NCI-H748 (cell line): ENCODE data around the gene GJA8.
"Not testable (repeated sequence)": the region's sequence is repeated elsewhere in the genome, so short reads cannot be mapped to it uniquely, and the experiment has no call there.

ENCODE experiments used
- DNase-seq: peaks from one replicate; lab custom pipeline; 2025; ENCODE audit not compliant: unreplicated experiment; lab: John Stamatoyannopoulos, UW

The GJA8 gene

DNA sequence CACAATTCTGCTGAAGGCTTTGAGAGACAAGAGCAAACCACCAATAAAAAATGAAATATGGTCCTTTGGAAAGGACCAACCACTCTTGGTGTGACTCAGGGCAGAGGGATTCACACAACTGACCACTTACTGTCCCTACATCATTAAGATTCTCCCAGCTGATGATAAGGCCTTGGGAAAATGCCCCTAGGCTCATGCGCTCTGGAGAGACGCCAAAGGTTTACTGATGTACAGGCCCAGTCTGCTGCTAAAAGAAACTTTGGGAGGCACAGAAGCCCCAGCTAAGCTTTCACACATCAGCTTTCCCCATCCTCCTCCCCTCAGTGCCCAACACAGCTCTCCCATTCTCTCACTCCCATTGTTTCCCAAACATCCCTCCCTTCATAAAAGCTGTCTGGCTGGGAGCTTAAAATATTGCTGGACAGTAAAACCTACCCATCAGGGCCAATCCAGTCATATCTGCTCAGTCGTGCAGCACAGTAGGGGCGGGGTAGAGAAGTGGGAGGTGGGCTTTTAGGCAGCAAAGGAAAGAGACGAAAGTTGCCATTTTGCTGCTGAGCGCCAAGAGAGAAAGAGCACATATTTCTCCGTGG, at the start of gene GJA8:
Gene GJA8 (plus strand): TSS at position 543 of the 593 bp plus-strand sequence. CDS start 5,161 bp downstream, outside the sequence.
- no peak for DNase-seq

DNA sequence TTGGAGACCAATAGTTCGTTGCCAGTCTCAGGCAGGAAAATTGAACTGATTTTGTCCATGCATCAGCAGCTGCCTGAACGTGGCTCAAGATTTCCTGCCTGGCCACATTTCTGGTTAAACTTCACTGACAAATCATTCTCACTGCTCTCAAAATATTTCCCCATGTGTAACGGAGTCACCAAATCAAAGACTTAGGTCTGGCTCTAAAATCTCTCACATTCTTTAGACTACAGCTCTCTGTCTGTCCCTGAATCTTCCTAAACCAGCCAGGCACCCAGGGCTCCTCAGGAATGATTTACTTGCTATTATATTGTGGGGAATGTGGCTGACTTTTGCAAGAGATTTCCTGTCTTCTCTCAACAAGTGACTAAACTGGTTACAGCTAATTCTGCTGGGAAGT, 49.2 kb upstream of the GJA8 start:
- DNase-seq = no peak

DNA sequence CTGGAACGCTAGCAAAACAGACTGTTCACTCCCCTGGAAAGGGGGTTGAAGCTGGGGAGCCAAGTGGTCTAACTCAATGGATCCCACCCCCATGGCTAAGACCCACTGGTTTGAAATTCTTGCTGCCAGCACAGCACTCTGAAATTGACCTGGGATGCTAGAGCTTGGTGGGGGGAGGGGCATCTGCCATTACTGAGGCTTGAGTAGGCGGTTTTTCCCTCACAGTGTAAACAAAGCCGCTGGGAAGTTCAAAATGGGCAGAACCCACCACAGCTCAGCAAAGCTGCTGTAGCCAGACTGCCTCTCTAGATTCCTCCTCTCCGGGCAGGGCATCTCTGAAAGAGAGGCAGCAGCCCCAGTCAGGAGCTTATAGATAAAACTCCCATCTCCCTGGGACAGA, 47.6 kb upstream of the GJA8 start:
- DNase-seq = not testable (repeated sequence)

DNA sequence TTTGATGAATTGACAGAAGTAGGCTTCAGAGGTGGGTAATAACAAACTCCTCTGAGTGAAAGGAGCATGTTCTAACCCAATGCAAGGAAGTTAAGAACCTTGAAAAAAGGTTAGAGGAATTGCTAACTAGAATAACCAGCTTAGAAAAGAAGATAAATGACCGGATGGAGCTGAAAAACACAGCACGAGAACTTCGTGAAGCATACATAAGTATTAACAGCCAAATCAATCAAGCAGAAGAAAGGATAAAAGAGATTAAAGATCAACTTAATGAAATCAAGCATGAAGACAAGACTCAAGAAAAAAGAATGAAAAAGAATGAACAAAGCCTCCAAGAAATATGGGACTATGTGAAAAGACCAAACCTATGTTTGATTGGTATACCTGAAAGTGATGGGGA, 46.6 kb upstream of the GJA8 start:
- DNase-seq = not testable (repeated sequence)

DNA sequence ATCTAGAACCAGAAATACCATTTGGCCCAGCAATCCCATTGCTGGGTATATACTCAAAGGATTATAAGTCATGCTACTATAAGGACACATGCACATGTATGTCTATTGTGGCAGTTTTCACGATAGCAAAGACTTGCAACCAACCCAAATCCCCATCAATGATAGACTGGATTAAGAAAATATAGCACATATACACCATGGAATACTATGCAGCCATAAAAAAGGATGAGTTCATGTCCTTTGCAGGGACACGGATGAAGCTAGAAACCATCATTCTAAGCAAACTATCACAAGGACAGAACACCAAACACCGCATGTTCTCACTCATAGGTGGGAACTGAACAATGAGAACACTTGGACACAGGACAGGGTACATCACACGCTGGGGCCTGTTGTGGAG, 35.4 kb upstream of the GJA8 start:
- not testable (repeated sequence) for DNase-seq

DNA sequence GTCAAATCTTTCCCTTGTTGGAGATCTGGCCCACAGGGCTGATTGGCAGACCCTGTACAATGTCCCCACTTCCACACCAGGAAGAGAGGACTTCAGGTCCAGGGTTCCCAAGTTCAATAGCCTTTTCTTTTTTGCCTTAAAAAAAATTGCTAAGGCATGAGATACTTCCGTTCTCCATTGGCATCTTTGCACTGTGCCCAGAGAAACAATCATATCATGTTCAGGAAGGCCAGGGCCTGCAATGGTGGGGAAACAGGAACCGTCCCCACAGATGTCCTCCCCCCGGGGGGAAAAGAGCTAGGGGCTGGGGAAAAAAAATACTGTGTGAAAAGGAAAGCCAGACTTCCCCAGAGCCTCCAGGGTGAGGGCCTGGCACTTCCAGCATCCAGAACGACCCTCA, 24.6 kb upstream of the GJA8 start:
- no peak for DNase-seq

DNA sequence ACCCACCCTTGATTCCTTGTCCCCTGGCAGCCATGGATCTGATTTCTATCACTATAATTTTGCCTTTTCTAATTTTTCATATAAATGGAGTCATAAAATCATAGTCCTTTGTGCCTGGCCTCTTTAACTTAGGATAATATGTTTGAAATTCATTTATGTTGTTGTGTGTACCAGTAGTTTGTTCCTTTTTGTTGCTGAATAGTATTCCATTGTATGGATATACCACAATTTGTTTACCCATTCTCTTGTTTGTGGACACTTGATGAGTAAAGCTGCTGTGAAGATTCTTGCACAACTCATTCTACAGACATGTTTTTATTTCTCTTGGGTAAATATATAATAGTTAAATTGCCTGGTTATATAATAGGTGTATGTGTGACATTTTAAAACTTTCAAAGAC, 22.7 kb upstream of the GJA8 start:
- DNase-seq = no peak

DNA sequence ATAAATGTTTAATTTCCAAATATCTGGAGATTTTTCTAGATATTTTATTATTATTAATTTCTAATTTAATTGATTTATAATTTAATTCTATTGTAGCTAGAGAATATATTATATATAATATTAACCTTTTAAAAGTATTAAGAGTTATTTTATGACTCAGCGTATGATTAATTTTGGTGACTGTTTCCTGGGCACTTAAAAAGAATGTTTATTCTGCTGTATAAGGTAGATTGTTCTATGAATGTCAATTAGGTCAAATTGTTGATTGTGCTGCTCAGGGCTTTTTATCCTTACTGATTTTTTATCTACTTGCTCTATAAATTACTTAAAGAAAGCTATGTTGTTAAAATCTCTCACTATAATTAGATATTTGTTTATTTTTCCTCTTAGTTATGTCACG, 20.1 kb upstream of the GJA8 start:
- DNase-seq = no peak

DNA sequence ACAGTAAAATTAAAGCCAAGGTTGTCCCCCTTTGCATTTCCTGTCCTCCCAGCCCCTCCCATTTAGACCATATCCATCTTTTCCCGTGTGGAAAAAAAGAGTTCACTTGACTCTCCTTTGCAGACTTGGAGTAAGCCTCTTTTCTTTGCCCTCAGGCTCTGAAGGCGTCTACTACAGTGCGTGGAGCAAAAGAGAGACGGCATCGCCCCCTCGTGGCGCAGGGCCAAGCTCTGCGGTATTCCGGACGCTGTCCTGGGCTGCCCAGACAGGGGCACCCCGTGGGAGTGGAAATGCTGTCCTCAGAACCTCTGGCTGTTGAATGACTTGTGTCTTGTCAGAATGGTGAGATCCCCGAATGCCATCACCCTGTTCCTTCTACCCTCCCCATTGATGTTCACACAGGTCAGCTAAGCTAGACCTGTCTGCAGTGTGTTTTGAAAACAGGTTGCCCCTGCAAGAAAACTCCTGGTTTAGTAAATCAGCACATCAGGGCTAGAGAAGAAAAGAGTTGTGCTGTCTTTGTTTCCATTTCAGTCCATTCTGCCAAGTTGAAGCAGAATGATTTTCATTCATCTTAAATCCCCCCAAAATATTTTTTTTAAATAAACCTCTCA, 12.3 kb upstream of the GJA8 start:
- DNase-seq = peak; percentile 75

DNA sequence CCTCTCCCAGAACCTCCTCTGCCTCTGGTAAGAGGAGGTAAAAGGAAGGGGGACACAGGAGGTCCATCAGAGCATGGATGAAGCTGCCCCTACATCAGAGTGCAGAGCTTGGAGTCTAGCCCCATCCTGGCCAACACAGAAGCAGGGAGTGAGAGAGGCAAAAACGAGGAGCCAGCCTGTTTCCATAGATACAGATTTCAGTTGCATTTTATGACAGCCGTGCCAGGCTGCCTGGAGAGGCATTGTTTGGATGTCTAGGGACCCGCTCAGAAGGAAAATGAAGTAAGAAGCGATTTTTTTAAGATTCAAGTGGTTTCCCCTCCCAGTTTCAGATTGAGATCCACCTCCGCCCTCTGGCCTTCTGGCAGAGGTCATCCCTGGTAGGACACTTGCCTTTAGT, 11.5 kb upstream of the GJA8 start:
- DNase-seq = peak; percentile 25

DNA sequence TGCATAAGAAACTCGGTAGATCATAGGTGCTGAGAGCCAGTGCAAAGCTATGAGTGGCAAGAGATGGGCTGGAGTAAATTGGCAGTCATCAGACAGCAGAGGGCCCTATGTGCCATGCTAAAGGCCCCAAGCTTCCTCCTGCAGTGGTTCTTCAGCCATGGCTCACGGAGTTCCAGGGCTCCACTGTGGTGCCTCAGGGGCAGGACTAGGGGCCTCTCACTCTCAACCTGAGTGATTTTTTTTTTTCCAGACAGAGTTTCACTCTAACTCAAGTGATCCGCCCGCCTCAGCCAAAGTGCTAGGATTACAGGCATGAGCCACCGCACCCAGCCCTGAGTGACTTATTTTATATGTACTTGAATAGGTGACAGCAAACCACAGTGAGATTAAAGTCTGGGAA, 10.4 kb upstream of the GJA8 start:
- DNase-seq = peak; percentile 23

DNA sequence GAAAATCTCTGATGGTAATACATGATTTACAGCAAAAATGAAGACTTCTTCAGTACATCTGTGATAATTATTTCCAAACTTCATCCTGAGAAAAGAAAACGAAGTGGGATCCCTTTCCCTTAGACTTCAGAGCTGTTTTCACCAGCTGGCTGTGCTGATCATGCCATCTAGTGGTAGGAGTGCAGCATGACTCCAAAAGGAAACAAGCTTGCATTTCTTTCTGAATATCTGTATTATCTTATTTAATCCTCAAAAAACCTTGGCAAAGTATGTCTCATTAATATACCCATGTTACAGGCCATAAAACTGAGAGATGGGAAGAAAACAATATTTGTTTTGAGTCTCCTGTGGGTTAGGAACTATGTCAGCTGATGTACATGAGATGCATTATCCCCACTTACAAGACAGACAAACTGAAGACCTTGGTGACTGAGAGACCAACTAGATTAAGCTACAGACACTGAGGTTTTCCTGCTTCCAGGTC, 9.8 kb upstream of the GJA8 start:
- peak; percentile 59 for DNase-seq

DNA sequence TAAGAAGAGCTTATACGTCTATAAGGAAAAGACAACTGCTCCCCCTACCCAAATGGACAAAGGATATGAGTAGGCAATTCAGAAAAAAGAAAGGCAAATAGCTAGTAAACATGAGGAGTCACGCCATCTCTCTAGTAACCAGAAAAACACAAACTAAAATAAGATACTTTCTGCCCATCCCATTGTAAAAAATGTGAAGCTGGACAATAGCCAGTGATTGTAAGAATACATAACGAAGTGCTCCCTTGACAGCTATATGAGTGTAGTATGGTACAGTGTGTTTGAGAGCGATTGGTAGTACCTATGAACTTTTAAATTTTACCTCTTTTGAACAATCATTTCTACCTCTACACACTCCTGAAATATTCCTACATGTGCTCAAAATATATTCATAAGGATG, 7.5 kb upstream of the GJA8 start:
- peak; percentile 3 for DNase-seq

DNA sequence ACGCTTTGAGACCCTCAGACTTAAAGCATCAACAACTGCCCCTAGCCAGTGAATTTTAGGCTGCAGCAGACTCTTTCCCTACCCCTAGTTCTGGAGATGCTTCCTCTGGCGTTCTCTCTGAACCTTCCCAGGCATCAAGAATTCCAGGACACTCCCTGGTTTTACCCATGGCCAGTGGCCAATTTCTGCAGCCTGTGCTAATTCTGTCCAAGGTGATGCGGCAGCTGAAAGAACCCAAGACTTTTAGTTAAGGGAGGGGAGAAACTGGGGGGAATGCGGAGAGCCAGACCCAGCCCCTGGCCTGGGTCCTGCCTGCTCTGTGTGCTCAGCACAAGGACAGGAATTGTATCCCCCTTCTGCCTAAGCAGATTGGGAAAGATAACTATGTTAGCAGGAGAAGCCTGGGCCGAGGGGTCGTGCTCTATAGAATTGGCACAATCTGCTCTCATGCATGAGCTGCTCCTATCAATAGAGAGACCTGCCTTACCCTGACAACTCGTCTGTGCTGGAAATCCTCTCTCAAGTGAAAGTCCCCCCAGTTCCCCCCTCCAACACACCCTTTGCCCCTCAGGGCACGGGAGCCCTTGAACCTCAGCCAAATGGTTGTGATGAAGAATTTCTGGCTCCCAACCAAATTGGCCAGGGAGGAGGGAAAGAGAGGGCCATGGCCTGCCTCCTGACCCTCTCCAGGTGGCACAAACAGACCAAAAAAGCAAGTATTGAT, 5.4 kb upstream of the GJA8 start:
- no peak for DNase-seq

DNA sequence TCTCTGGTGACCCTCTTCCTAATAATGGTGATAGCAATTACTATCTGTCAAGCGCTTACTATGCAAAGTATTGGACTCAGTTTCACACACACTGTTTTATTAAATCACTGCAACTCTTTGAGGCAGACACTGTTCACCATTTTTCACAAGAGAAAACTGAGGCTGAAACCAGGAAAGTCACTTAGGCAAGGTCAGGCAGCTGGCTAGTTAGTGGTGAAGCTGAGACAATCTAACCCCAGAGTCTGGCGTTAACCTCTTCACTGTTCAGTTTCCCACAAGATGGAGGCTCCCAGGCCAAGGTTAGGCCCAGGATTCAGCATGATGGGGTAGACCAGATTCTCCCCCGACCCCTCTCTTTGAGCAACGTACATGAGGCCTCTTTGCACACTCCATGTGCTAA, 4.8 kb upstream of the GJA8 start:
- DNase-seq = no peak

DNA sequence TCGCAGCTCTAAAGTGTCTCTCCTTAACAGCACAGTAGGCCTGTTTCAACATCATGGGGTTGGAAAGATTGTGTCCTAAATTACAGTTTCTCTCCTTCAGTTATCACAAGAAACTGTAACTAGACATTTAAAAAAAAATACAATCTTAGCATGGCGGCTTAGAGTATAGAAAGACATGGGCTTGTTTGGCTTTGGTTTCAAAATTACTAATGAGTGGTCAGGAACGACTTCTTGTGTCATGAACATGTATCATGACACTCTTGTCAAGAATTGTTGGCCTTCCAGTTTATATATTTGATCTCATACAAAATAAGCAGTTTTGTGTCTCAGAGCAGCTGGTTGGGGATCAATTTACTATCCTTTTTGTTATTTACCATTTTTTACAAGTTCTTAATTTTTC, 2.1 kb downstream of the GJA8 start:
- DNase-seq = no peak

DNA sequence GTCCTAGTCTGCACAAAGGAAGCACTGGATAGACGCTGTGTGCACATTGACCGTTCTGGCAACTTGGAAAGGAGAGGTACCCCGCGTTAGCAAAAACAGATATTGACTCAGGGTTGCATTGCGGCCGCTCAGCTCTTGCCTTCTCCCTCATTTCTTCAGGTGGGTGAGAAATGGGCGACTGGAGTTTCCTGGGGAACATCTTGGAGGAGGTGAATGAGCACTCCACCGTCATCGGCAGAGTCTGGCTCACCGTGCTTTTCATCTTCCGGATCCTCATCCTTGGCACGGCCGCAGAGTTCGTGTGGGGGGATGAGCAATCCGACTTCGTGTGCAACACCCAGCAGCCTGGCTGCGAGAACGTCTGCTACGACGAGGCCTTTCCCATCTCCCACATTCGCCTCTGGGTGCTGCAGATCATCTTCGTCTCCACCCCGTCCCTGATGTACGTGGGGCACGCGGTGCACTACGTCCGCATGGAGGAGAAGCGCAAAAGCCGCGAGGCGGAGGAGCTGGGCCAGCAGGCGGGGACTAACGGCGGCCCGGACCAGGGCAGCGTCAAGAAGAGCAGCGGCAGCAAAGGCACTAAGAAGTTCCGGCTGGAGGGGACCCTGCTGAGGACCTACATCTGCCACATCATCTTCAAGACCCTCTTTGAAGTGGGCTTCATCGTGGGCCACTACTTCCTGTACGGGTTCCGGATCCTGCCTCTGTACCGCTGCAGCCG, 5.4 kb downstream of the GJA8 start:
- DNase-seq = no peak

DNA sequence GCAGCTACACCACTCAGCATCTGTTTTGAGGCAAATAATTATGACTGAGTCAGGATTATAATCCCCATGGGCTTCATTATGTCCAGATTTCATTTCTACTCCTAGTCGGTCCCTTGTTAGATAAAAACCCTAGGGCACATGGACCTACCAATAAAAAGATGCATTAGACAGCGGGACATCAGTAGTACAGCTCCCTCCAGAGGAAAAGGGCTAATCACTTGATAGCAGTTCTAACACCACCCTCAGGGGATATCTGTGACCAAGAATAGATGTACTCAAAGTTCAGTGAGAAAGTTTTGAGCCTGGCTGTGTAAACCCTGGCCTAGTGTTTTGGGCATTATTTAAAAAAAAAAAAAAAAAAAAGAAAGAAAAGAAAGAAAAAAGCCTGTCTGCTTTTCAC, 10.0 kb downstream of the GJA8 start:
- DNase-seq = no peak

DNA sequence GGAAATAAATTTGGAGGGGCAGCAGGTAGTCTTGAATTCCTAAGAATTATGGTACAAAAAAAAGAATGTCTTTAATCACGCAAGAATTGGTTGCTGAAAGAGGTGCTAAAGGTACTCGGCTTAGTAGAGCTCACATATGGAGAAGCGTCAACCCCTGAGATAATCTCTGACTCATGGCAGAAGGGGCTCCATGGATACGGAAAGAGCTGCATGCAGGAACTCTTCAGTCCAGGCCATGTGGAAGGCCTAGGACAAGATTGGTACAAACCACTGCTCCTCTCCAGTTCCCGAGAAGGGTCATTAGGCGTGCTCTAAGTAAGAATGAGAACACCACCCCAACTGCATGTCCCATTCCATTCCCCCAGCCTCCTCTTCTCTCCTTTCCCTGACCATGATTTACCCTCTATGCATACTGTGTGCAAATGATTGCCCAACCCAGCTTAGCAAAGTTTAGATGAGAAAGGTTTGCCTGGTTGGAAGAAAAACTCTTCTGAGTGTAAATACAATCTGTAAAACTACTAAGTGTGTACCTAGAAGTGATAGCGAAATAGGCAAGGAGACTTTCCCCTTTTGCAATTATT, 10.9 kb downstream of the GJA8 start:
- DNase-seq = no peak

DNA sequence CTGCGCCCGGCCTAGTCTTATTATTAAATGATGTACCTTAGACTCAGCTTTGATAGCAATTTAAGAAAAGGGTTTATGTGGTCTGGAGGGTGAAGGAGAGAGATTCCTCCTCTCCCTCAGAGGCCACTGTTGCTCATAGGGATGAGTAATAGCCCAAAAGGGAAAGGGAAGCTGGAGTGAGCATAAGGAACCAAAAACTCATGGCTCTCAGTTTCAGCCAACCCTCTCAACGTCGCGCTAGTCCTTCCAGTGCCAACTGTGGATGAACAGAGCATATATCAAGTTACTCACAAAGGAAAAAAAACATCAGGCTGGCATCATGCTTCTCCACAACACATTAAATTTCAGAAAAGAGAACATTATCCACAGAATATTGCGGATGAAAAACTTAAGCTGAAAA, 17.3 kb downstream of the GJA8 start:
- DNase-seq = no peak

DNA sequence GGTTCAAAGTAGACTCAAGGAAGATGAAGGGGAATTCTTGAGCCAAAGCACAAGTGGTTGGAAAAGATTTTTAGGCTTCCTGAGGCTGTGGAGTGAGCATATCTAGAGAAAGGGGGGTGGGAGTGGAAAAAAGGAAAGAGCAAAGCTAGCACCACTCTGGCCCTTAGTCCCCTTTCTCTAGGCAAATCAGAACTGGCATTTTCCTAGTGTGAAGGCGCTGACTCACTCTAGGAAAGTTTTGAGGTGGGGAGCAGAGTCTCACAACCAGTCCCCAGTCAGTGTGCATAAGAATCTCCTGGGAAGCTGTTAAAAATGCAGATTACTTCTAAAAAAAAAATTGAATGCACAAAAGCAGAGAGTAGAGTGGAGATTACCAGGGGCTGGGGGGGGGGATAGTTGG, 22.2 kb downstream of the GJA8 start:
- DNase-seq = no peak
